Sigmoid colon (tissue), 4 donors: ENCODE data around the gene PCSK2.

Source experiments
- CTCF ChIP-seq, 4 experiments: fragments of 450-650 bp in 3 of 4; fragments of 200-600 bp in 1 of 4; IDR thresholded peaks; one replicate each; pipeline ENCODE4 v1.5.1; 2016 to 2019; ENCODE audit warnings: antibody characterized with exemption in 4 of 4, mild to moderate bottlenecking in 3 of 4, moderate library complexity in 2 of 4
- POLR2AphosphoS5 ChIP-seq, 4 donors: sonication (generic); formaldehyde crosslinking; IDR thresholded peaks; one replicate each; pipeline ENCODE4 v1.6.1; 2017; ENCODE audit warnings: antibody characterized with exemption in 4 of 4

- TF ChIP-seq CTCF (IDR thresholded peaks at IDR 0.05) (no peak), POLR2AphosphoS5 (IDR thresholded peaks at IDR 0.05) (no peak)
These were observed 49.3 kb downstream of the PCSK2 start for GRCh38 chr20:17276101-17276500.
